Measurements from ENCODE around the gene FILIP1.

- TF ChIP-seq GATA2 (IDR thresholded peaks at IDR 0.05; ENCODE audit: low read depth, low read length): no peak
- no peak for TF ChIP-seq GATA3 (IDR thresholded peaks at IDR 0.05; ENCODE audit: low read depth, low read length)
Measured at GRCh38 chr6:75393806-75394205, 99.8 kb downstream of the FILIP1 start.
